Tibial artery (tissue), 4 donors: ENCODE measurements around the gene PTPRG.

Source experiments
- DNase-seq, 2 donors: peaks; one replicate each; pipeline ENCODE4 v3.0.0-alpha.2; 2019
- H3K27ac ChIP-seq, 2 donors: fragments of 200-600 bp; sonication (generic) in 1 of 2; 1 replicate in 1 of 2; 2 replicates in 1 of 2; pipeline ENCODE4 v1.5.1; 2018 to 2019; ENCODE audit warnings: mild to moderate bottlenecking in 1 of 2
- H3K27me3 ChIP-seq, 2 donors: fragments of 200-600 bp; sonication (generic) in 1 of 2; one replicate each; pipeline versions ENCODE4 v1.5.1 to v1.6.0; 2016 to 2019
- H3K36me3 ChIP-seq, 3 donors: fragments of 200-600 bp; sonication (generic) in 2 of 3; one replicate each; pipeline ENCODE4 v1.5.1; 2016 to 2019; ENCODE audit warnings: mild to moderate bottlenecking in 2 of 3
- H3K4me1 ChIP-seq, 4 donors: fragments of 200-600 bp; sonication (generic) in 2 of 4; 1 replicate in 3 of 4; 2 replicates in 1 of 4; pipeline ENCODE4 v1.5.1; 2016 to 2019
- H3K4me3 ChIP-seq, 2 donors: fragments of 200-600 bp; sonication (generic) in 1 of 2; 1 replicate in 1 of 2; 2 replicates in 1 of 2; pipeline ENCODE4 v1.5.1; 2018 to 2019; ENCODE audit warnings: mild to moderate bottlenecking in 2 of 2
- H3K9me3 ChIP-seq, 3 donors: fragments of 200-600 bp; sonication (generic) in 1 of 3; one replicate each; pipeline ENCODE4 v1.5.1; 2016 to 2019
- intact Hi-C: fragments of 100-400 bp; cut with DNase I; formaldehyde crosslinking; loops from one replicate; pipeline ENCODE4 v1.15.0; 2023; ENCODE audit warnings: low total_unique reads
- TF ChIP-seq, protein P1 (sequence below), 2 experiments: fragments of 200-600 bp in 1 of 2; fragments of 450-650 bp in 1 of 2; IDR thresholded peaks; one replicate each; pipeline ENCODE4 v1.5.1; 2017 to 2019; ENCODE audit warnings: antibody characterized with exemption in 2 of 2, mild to moderate bottlenecking in 1 of 2, moderate library complexity in 1 of 2

PTPRG gene

DNA sequence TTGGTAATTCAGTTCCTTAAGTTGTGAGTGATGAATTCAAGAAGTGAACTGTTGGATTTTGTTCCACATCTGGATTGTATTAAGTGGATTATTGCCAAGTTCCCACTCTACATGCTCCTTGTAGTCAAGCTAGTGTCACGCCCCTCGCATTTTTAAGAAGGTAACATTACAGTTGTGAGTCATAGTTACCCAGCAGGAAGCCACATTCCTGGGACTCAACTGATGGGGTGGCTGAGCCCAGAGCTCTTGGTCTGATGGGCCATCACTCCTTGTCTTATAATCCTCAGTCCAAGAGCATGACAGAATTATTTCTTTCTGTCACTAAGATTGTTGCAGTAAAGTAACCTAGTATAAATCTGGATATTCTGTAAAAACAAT lies 102.7 kb downstream of the PTPRG start:
- Histone ChIP-seq H3K27ac (no peak overlapping the region), H3K4me3 (no peak overlapping the region), H3K4me1 (peaks cover 0 to 50% (median 16%) of the 10 kb centered on the region in 4 donors), H3K27me3 (no peaks in the 10 kb centered on the region), H3K9me3 (no peaks in the 10 kb centered on the region), H3K36me3 (no peaks in the 10 kb centered on the region)
- intact Hi-C loops = no loop called here
- DNase-seq = no peak
- TF ChIP-seq, protein P1, sequence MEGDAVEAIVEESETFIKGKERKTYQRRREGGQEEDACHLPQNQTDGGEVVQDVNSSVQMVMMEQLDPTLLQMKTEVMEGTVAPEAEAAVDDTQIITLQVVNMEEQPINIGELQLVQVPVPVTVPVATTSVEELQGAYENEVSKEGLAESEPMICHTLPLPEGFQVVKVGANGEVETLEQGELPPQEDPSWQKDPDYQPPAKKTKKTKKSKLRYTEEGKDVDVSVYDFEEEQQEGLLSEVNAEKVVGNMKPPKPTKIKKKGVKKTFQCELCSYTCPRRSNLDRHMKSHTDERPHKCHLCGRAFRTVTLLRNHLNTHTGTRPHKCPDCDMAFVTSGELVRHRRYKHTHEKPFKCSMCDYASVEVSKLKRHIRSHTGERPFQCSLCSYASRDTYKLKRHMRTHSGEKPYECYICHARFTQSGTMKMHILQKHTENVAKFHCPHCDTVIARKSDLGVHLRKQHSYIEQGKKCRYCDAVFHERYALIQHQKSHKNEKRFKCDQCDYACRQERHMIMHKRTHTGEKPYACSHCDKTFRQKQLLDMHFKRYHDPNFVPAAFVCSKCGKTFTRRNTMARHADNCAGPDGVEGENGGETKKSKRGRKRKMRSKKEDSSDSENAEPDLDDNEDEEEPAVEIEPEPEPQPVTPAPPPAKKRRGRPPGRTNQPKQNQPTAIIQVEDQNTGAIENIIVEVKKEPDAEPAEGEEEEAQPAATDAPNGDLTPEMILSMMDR (IDR thresholded peaks at IDR 0.05) = no peak

DNA sequence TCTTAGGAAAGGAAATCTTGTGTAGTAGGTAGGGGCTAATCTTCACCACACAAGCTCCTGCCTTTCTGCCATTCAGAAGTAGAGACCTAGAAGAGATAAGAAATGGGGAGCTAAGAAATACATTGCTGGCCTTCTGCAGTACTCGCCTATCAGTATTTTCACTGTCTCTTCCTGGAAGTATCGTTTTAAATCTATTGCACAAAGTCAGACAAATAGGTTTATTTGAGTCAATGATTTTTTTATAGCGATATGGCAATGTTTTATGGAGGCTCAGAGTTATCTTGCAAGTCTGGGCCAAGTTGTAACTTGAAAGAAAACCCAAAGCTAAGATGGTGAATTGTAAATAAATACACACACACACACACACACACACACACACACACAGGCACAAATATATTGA lies 103.8 kb downstream of the PTPRG start:
- Histone ChIP-seq H3K4me1 (peaks cover 0 to 57% (median 24%) of the 10 kb centered on the region in 4 donors), H3K9me3 (no peaks in the 10 kb centered on the region), H3K27me3 (no peaks in the 10 kb centered on the region), H3K4me3 (no peak overlapping the region), H3K36me3 (no peaks in the 10 kb centered on the region), H3K27ac (no peak overlapping the region)
- TF ChIP-seq, protein P1 (IDR thresholded peaks at IDR 0.05) = no peak
- DNase-seq = no peak
- intact Hi-C loops = no loop called here

DNA sequence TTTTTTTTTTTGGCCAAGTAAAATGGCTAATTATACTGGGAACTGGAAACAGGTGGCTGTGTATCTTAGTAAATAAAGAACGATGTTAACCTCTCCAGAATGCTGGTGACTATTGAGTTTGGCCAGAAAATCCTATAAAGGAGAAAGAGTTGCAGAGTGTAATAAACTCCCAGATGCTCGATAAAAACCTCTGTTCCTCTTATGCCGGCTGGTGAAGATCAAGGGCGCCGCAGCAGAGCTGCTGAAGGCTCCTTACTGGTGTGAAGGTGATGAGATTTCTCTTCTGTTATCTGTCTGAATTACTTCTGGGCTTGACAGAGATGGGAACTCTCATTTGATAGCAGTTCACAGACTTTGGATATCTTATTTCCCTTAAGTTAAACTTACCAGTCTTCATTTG lies 104.6 kb downstream of the PTPRG start:
- intact Hi-C loops = no loop called here
- Histone ChIP-seq H3K27me3 (no peaks in the 10 kb centered on the region), H3K27ac (no peak overlapping the region), H3K36me3 (no peaks in the 10 kb centered on the region), H3K4me1 (peaks cover 0 to 60% (median 24%) of the 10 kb centered on the region in 4 donors), H3K4me3 (no peak overlapping the region), H3K9me3 (no peaks in the 10 kb centered on the region)
- TF ChIP-seq, protein P1 (IDR thresholded peaks at IDR 0.05) = no peak
- DNase-seq = no peak

DNA sequence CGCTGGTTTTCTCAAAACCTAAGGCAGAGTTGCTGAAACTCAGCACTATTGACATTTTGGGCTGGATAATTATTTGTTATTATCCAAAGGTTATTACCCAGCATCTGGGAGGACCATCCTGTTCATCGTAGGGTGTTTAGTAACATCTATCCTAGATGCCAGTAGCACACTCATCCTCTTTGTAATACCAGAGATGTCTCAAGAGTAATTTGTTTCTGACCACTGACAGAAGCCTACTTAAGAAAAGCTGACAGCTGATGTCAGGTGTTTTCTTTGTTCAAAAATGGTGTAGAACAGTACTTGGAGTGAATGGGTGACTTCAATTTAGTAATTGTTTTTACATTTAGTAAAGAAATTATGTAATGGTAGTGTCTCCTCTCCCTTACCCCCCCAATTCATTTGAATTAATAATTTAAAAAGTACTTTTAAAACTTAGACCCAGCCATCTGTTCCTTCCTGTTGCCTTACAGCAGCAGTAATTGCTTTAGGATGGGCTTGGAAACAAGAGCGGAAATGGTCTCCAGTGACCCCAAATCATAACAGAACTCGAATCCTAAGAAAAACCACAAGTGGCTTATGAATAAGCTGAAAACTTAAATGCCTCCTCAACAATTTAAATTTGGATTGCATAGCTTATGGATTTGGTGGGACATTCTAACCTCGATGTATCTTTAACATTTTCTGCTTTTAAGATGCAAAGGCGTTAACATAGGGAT lies 105.4 kb downstream of the PTPRG start:
- Histone ChIP-seq H3K9me3 (no peaks in the 10 kb centered on the region), H3K4me3 (no peak overlapping the region), H3K27me3 (no peaks in the 10 kb centered on the region), H3K27ac (no peak overlapping the region), H3K4me1 (peaks cover 0 to 60% (median 24%) of the 10 kb centered on the region in 4 donors), H3K36me3 (no peaks in the 10 kb centered on the region)
- DNase-seq = no peak
- intact Hi-C loops = no loop called here
- TF ChIP-seq, protein P1 (IDR thresholded peaks at IDR 0.05) = no peak

DNA sequence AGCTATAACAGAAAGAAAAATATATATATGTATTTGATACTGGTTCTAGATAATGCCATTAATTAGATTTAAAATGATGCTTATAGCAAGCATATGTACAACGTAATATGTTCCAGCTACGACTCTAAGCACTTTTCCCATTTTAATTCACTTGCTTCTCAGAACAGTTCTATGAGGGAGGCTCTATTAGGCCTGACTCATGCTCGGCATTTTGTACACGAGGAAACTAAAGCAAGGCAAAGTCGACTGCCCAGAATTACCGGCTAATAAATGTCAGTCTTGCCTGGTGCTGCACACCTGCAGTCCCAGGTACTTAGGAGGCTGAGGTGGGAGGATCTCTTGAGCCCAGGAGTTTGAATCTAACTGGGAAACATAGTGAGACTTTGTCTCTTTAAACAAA lies 106.0 kb downstream of the PTPRG start:
- intact Hi-C loops = no loop called here
- TF ChIP-seq, protein P1 (IDR thresholded peaks at IDR 0.05) = no peak
- DNase-seq = no peak

More for the DNA sequence above, 106.0 kb downstream of the PTPRG start:
- H3K4me3 ChIP-seq = no peak overlapping the region
- H3K36me3 ChIP-seq = no peaks in the 10 kb centered on the region
- H3K27me3 ChIP-seq = no peaks in the 10 kb centered on the region
- peaks cover 0 to 60% (median 24%) of the 10 kb centered on the region in 4 donors for H3K4me1 ChIP-seq
- no peak overlapping the region for H3K27ac ChIP-seq
- H3K9me3 ChIP-seq = no peaks in the 10 kb centered on the region
